Spleen (tissue), 11 donors: ENCODE measurements around the gene RAB29. TPM values are rescaled to one million over a fixed set of nuclear protein-coding genes. Genes with fewer than 3 reads are reported as not detected.

Source experiments
- DNase-seq: peaks from one replicate; pipeline ENCODE4 v3.0.0-alpha.2; 2020
- H3K27ac ChIP-seq, 8 donors: fragments of 200-600 bp; sonication (generic) in 7 of 8; 1 replicate in 4 of 8; 2 replicates in 4 of 8; pipeline versions ENCODE4 v1.5.0 to v1.8.0; 2016 to 2021; ENCODE audit warnings: inconsistent platforms in 4 of 8, mild to moderate bottlenecking in 4 of 8, moderate library complexity in 1 of 8
- H3K27me3 ChIP-seq, 7 donors: fragments of 200-600 bp; sonication (generic) in 6 of 7; replicated peaks in 1 of 7; 1 replicate in 4 of 7; 2 replicates in 3 of 7; pipeline versions ENCODE4 v1.5.0 to v1.8.0; 2016 to 2021; ENCODE audit warnings: inconsistent platforms in 3 of 7, mild to moderate bottlenecking in 1 of 7
- H3K36me3 ChIP-seq, 6 donors: fragments of 200-600 bp; sonication (generic) in 5 of 6; 1 replicate in 4 of 6; 2 replicates in 2 of 6; pipeline versions ENCODE4 v1.5.0 to v1.8.0; 2016 to 2021; ENCODE audit warnings: inconsistent platforms in 2 of 6
- H3K4me1 ChIP-seq, 6 donors: fragments of 200-600 bp; sonication (generic) in 5 of 6; 1 replicate in 3 of 6; 2 replicates in 3 of 6; pipeline versions ENCODE4 v1.5.0 to v1.8.0; 2016 to 2021; ENCODE audit warnings: inconsistent platforms in 3 of 6
- H3K4me3 ChIP-seq, 8 donors: fragments of 200-600 bp; sonication (generic) in 7 of 8; 1 replicate in 4 of 8; 2 replicates in 4 of 8; pipeline versions ENCODE4 v1.5.0 to v1.8.0; 2016 to 2021; ENCODE audit warnings: inconsistent platforms in 4 of 8, mild to moderate bottlenecking in 4 of 8, moderate library complexity in 2 of 8
- H3K9me3 ChIP-seq, 8 donors: fragments of 200-600 bp; sonication (generic) in 7 of 8; 1 replicate in 4 of 8; 2 replicates in 4 of 8; pipeline versions ENCODE4 v1.5.0 to v1.8.0; 2016 to 2021; ENCODE audit warnings: inconsistent platforms in 4 of 8
- POLR2A ChIP-seq, 3 donors: fragments of 450-650 bp; IDR thresholded peaks; one replicate each; pipeline ENCODE4 v1.5.1; 2017; ENCODE audit warnings: antibody characterized with exemption in 3 of 3, mild to moderate bottlenecking in 1 of 3
- POLR2AphosphoS5 ChIP-seq, 3 donors: sonication (generic); formaldehyde crosslinking; IDR thresholded peaks; one replicate each; pipeline ENCODE4 v1.5.1; 2017; ENCODE audit warnings: antibody characterized with exemption in 3 of 3
- WGBS, 5 donors: extraction: QIAGEN DNeasy Blood & Tissue Kit in 3 of 5; methylation state at CpG; one replicate each; pipeline versions ENCODE4 v1.1.5 to v1.1.7; 2013 to 2018; 5-methylcytosine and 5-hydroxymethylcytosine counted together
- intact Hi-C: fragments of 100-400 bp; cut with DNase I; formaldehyde crosslinking; loops from one replicate; pipeline ENCODE4 v1.15.0; 2023; ENCODE audit warnings: low total_unique reads
- polyA plus RNA-seq, 3 donors: library from polyadenylated mRNA; stranded (reverse); fragments of 200-250 nt; gene quantifications; one replicate each; pipeline ENCODE4 v1.2.1, GENCODE V29; 2013
- total RNA-seq, 7 donors: library from RNA; depleted of rRNA in 3 of 7; stranded (reverse); fragments of >200 nt in 3 of 7; fragmentation: NEBNext Ultra II Directional in 4 of 7; extraction: Animal tissue kit (Norgen Biotek cat#: 25700) in 4 of 7; gene quantifications; one replicate each; pipeline versions ENCODE4 v1.1.0 to v1.2.1, GENCODE V29; 2016 to 2021
- TF ChIP-seq, protein P1 (sequence below), 11 experiments: fragments of 200-600 bp in 7 of 11; fragments of 450-650 bp in 4 of 11; sonication (generic) in 4 of 11; IDR thresholded peaks in 8 of 11; conservative IDR thresholded peaks in 3 of 11; 1 replicate in 7 of 11; 2 replicates in 4 of 11; pipeline versions ENCODE4 v1.4.0 to v1.8.0; 2016 to 2021; ENCODE audit warnings: antibody characterized with exemption in 11 of 11, inconsistent platforms in 4 of 11, mild to moderate bottlenecking in 1 of 11
- donor health status: healthy with polysubstance abuse.
- donor health status: DM: no; HTN: no; CAD: no; lungs with moderate emphysema.
- donor health status: DM: no; HTN: no; CAD: no.
- donor health status: Bipolar disorder and iron deficiency.
- donor health status: healthy.
- donor health status: DM: no; HTN: no; CAD: no.
- donor health status: DM: yes; HTN: yes; CAD: no.

Gene RAB29
- total and polyA plus RNA-seq, 10 donors = 16.6 to 49.7 (median 38.5) TPM

DNA sequence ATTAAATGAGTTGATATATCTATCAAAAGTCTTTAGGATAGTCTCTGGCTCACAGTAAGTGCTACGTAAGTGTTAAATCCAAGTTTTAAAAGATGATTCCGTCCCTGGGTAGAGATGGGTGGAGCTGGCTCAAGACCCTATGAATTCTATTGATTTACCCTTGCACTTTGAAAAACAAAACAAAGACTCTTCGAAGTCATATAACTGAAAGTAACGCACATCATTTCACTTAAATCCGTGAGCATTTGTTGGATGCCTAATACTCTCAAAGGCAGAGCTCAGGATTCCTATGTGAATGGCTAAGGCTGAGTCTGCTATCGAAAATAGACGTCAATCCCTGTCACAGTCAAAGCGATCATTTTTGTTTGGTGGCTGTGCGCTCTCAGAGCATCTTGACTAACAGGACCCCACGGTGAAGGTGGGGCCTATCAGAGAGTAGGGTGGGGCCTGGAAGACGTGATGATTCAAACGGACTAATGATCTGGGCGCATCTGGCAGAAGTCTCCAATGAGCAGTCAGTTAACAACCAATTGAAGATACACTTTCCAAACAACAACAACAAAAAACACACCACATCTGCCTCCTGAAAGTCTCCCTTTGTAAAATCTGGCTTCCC, 24.1 kb downstream of the RAB29 start:
- intact Hi-C loops = no loop called here
- no peak for DNase-seq
- Histone ChIP-seq H3K4me1 (peaks cover 25 to 35% (median 29%) of the 10 kb centered on the region in 6 donors), H3K27ac (peak overlapping the region in 3 of 8 donors; percentile 97 to 99 (median 98)), H3K27me3 (no peaks in the 10 kb centered on the region), H3K9me3 (no peaks in the 10 kb centered on the region), H3K36me3 (no peaks in the 10 kb centered on the region), H3K4me3 (peak overlapping the region in 2 of 8 donors; percentile 89 to 91)
- WGBS, 5 donors = 81 to 89% (median 84%) methylated on average over 13 of the region's 13 CpGs
- TF ChIP-seq, protein P1, sequence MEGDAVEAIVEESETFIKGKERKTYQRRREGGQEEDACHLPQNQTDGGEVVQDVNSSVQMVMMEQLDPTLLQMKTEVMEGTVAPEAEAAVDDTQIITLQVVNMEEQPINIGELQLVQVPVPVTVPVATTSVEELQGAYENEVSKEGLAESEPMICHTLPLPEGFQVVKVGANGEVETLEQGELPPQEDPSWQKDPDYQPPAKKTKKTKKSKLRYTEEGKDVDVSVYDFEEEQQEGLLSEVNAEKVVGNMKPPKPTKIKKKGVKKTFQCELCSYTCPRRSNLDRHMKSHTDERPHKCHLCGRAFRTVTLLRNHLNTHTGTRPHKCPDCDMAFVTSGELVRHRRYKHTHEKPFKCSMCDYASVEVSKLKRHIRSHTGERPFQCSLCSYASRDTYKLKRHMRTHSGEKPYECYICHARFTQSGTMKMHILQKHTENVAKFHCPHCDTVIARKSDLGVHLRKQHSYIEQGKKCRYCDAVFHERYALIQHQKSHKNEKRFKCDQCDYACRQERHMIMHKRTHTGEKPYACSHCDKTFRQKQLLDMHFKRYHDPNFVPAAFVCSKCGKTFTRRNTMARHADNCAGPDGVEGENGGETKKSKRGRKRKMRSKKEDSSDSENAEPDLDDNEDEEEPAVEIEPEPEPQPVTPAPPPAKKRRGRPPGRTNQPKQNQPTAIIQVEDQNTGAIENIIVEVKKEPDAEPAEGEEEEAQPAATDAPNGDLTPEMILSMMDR (IDR thresholded peaks at IDR 0.05 in 8 of 11, conservative IDR thresholded peaks at IDR 0.05 in 3 of 11) = no peak
- TF ChIP-seq POLR2AphosphoS5 (IDR thresholded peaks at IDR 0.05) (no peak), POLR2A (IDR thresholded peaks at IDR 0.05) (no peak)

DNA sequence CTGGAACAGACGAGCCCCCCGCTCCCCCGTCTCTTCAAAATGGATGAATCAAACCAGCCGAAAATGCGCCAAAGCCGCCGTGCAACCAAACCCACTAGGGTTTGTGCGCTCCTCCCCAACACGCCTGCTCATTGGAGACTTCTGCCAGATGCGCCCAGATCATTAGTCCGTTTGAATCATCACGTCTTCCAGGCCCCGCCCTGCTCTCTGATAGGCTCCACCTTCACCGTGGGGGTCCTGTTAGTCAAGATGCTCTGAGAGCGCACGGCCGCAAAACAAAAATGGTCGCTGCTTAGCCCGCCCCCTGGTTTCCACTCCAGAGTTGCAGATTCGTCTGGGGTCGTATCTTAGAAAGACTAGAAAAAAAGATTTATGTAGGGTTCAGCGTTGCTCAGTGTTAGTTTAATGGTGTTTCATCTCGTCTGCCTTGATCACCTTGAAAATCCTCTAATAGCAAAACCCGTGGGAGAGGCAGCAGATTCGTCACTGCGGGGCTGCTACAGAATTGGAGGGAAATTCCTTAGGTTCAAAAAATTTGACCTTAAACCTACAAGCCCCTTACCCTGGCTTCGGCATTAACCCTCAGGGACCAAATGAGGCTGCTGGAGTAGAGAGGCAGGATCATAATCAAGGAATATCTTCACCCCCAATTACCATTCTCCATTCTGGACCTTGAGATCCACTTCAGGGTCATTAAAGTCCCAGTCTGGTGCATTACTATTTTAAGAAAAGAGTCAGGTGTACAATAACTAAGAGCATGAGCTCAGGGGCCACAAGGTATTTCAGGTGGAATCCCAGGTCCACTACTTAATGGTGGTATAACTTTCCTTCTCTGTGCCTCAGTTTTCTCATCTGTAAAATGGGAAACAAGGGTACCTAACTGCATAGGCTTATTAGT, 24.9 kb downstream of the RAB29 start, which contains the start of gene NUCKS1:
Gene NUCKS1 (minus strand): TSS at position 45 of the 898 bp plus-strand sequence. CDS start 209 bp downstream, outside the sequence.
- no peaks in the 10 kb centered on the region for H3K27me3 ChIP-seq
- H3K36me3 ChIP-seq = no peaks in the 10 kb centered on the region
- intact Hi-C loops = no loop called here
- TF ChIP-seq POLR2AphosphoS5 (IDR thresholded peaks at IDR 0.05) (peak; percentile 5 to 96 (median 93)), POLR2A (IDR thresholded peaks at IDR 0.05) (peak in 1 of 3 donors; percentile 74)
- TF ChIP-seq, protein P1 (IDR thresholded peaks at IDR 0.05 in 8 of 11, conservative IDR thresholded peaks at IDR 0.05 in 3 of 11) = peak in 8 of 11 experiments; percentile 17 to 61 (median 32)
- H3K4me1 ChIP-seq = peaks cover 25 to 42% (median 36%) of the 10 kb centered on the region in 6 donors
- 0 to 1% (median 0%) methylated on average over 24 to 27 of the region's 27 CpGs for WGBS, 5 donors
- peak within 1 kb of the TSS; percentile 58 to 91 (median 78) for H3K4me3 ChIP-seq
- H3K27ac ChIP-seq = peak within 1 kb of the TSS; percentile 85 to 100 (median 98)
- peak; percentile 98 for DNase-seq
- no peaks in the 10 kb centered on the region for H3K9me3 ChIP-seq

DNA sequence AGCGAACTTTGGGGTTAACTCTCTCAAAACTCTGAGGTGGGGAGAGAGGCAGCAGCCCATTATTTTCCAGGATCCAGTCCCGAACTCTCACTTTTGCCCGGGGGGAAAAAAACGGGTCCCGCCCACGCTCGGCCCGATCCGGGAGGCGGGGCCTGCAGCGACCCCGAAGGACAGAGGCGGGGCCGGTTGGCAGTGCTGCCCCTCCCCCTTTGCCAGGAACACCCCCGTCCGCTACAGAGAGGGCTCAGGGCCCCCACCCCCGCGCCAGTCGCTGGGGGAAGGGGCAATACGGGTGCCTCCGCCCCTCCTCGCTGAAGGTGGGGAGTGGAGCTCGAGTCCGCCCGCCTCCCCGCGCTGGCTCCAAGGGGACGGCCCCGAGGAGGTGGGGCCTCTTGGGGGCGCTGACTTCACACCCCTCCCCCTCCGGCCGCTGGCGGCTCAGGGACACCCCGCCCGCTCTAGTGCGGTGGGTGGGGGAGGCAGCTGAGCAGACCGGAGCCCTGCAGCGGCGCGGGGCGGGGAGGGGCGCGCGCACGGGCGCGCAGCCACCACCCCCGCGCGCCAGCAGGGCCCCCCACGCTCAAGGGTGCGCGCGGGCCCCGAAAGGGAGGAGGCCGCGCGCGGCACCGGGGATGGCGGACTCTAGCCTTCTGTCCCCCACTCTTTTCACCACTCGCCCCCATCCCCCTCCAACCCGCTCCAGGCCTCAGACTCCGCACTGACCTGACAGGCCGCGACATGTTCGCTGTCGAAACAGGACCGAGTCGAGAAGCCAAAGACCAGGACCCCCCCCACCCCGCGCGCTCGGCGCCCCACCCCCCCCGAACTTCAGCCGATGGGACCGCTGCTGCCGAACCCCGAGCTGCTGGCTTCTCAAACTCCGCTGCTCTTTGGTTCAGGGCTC, 25.8 kb downstream of the RAB29 start:
- no peaks in the 10 kb centered on the region for H3K9me3 ChIP-seq
- 0 to 2% (median 1%) methylated on average over 15 to 81 of the region's 81 CpGs for WGBS, 5 donors
- H3K4me3 ChIP-seq = peak overlapping the region; percentile 58 to 91 (median 78)
- H3K4me1 ChIP-seq = peaks cover 25 to 50% (median 38%) of the 10 kb centered on the region in 6 donors
- TF ChIP-seq POLR2A (IDR thresholded peaks at IDR 0.05) (peak in 2 of 3 donors; percentile 62 to 86), POLR2AphosphoS5 (IDR thresholded peaks at IDR 0.05) (peak; percentile 89 to 96 (median 94))
- TF ChIP-seq, protein P1 (IDR thresholded peaks at IDR 0.05 in 8 of 11, conservative IDR thresholded peaks at IDR 0.05 in 3 of 11) = peak in 5 of 11 experiments; percentile 7 to 46 (median 35)
- peak overlapping the region; percentile 85 to 100 (median 98) for H3K27ac ChIP-seq
- intact Hi-C loops = no loop called here
- H3K27me3 ChIP-seq = no peaks in the 10 kb centered on the region
- no peaks in the 10 kb centered on the region for H3K36me3 ChIP-seq
- DNase-seq = peak; percentile 99
